Vagina (tissue), 2 donors: ENCODE data around the gene C2CD2. TPM values are rescaled to one million over a fixed set of nuclear protein-coding genes. Genes with fewer than 3 reads are reported as not detected.

Experiments
- DNase-seq, 2 donors: peaks; one replicate each; pipeline ENCODE4 v3.0.0-alpha.2; 2017; ENCODE audit errors: extremely low spot score in 2 of 2
- H3K27ac ChIP-seq: fragments of 200-600 bp; sonication (generic); one replicate; pipeline ENCODE4 v1.5.1; 2019
- H3K27me3 ChIP-seq: fragments of 200-600 bp; sonication (generic); one replicate; pipeline ENCODE4 v1.5.1; 2019
- H3K36me3 ChIP-seq, 2 donors: fragments of 200-600 bp; sonication (generic); one replicate each; pipeline ENCODE4 v1.5.1; 2017 to 2019
- H3K4me1 ChIP-seq: fragments of 200-600 bp; sonication (generic); one replicate; pipeline ENCODE4 v1.5.1; 2019
- H3K4me3 ChIP-seq, 2 donors: fragments of 200-600 bp; sonication (generic); 1 replicate in 1 of 2; 2 replicates in 1 of 2; pipeline ENCODE4 v1.5.1; 2016 to 2019
- H3K9me3 ChIP-seq: fragments of 200-600 bp; sonication (generic); one replicate; pipeline ENCODE4 v1.5.1; 2019
- POLR2A ChIP-seq, 2 donors: fragments of 450-650 bp; IDR thresholded peaks; one replicate each; pipeline ENCODE4 v1.6.1; 2017; ENCODE audit warnings: antibody characterized with exemption in 2 of 2, mild to moderate bottlenecking in 2 of 2, moderate library complexity in 2 of 2
- POLR2AphosphoS5 ChIP-seq, 2 donors: sonication (generic); formaldehyde crosslinking; IDR thresholded peaks; one replicate each; pipeline ENCODE4 v1.9.0; 2017; ENCODE audit warnings: antibody characterized with exemption in 2 of 2, mild to moderate bottlenecking in 2 of 2, low read depth in 1 of 2; ENCODE audit not compliant: insufficient read depth in 1 of 2
- intact Hi-C: fragments of 100-400 bp; cut with DNase I; formaldehyde crosslinking; loops from one replicate; pipeline ENCODE4 v1.15.1; 2023
- total RNA-seq: library from RNA; depleted of rRNA; stranded (reverse); fragments of >200 nt; gene quantifications from one replicate; pipeline ENCODE4 v1.2.3, GENCODE V29; 2016
- TF ChIP-seq, protein P1 (sequence below), 3 experiments: fragments of 450-650 bp in 2 of 3; fragments of 200-600 bp in 1 of 3; sonication (generic) in 1 of 3; IDR thresholded peaks; one replicate each; pipeline ENCODE4 v1.5.1; 2017 to 2019; ENCODE audit warnings: antibody characterized with exemption in 3 of 3, mild to moderate bottlenecking in 2 of 3, moderate library complexity in 2 of 3

C2CD2 gene
- total RNA-seq, 1 donor from 2014 or later: 36.1 TPM

GRCh38 chr21:41864311-41865001 is 89.4 kb downstream of the C2CD2 start:
- Histone ChIP-seq H3K36me3 (no peaks in the 10 kb centered on the region), H3K4me3 (no peak overlapping the region), H3K9me3 (no peaks in the 10 kb centered on the region), H3K4me1 (peaks cover 16% of the 10 kb centered on the region), H3K27ac (no peak overlapping the region), H3K27me3 (no peaks in the 10 kb centered on the region)
- intact Hi-C loops: no loop called here
- TF ChIP-seq POLR2AphosphoS5 (IDR thresholded peaks at IDR 0.05; ENCODE audit: insufficient read depth in 1 of 2, low read depth in 1 of 2) (no peak), POLR2A (IDR thresholded peaks at IDR 0.05) (no peak)
- TF ChIP-seq, protein P1, sequence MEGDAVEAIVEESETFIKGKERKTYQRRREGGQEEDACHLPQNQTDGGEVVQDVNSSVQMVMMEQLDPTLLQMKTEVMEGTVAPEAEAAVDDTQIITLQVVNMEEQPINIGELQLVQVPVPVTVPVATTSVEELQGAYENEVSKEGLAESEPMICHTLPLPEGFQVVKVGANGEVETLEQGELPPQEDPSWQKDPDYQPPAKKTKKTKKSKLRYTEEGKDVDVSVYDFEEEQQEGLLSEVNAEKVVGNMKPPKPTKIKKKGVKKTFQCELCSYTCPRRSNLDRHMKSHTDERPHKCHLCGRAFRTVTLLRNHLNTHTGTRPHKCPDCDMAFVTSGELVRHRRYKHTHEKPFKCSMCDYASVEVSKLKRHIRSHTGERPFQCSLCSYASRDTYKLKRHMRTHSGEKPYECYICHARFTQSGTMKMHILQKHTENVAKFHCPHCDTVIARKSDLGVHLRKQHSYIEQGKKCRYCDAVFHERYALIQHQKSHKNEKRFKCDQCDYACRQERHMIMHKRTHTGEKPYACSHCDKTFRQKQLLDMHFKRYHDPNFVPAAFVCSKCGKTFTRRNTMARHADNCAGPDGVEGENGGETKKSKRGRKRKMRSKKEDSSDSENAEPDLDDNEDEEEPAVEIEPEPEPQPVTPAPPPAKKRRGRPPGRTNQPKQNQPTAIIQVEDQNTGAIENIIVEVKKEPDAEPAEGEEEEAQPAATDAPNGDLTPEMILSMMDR (IDR thresholded peaks at IDR 0.05): no peak
- DNase-seq: no peak

DNA sequence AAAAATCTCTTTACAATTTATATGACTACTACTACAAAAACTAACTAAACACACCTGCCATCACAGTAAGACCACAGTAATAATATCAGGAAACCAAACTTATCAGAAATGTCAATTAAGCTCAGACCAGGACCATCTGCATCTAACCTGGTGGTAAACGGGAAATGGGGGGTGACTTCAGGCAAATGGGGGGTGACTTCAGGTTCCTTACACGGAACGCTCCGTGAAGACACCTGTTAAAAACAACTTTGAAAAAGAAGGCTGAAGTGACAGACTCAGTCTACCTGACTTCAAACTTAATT is 90.4 kb downstream of the C2CD2 start:
- TF ChIP-seq, protein P1 (IDR thresholded peaks at IDR 0.05): no peak
- TF ChIP-seq POLR2AphosphoS5 (IDR thresholded peaks at IDR 0.05; ENCODE audit: insufficient read depth in 1 of 2, low read depth in 1 of 2): no peak
- TF ChIP-seq POLR2A (IDR thresholded peaks at IDR 0.05): no peak
- Histone ChIP-seq H3K9me3 (no peaks in the 10 kb centered on the region), H3K4me1 (peaks cover 16% of the 10 kb centered on the region), H3K27ac (no peak overlapping the region), H3K27me3 (no peaks in the 10 kb centered on the region), H3K4me3 (no peak overlapping the region), H3K36me3 (no peaks in the 10 kb centered on the region)
- intact Hi-C loops: no loop called here
- no peak for DNase-seq

DNA sequence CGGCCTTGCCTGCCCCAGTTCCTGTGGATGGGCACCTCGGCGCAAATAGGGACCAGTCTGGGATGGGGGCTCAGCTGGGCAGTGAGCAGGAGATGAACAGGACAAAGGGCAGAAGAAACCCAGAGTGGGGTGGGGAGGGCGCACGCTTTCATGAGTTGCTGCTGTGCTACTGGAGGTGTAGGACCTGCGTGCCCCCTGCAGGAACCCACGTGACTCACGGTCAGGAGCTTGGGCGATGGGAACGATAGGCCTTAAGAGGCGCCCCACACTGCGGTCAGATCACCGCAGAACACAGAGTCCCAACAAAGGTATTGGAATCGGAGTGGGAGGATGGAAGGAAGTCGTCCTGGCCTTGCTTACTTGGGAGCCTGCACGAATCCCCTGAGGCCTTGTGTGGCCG is 91.8 kb downstream of the C2CD2 start:
- TF ChIP-seq POLR2A (IDR thresholded peaks at IDR 0.05): no peak
- TF ChIP-seq, protein P1 (IDR thresholded peaks at IDR 0.05): no peak
- TF ChIP-seq POLR2AphosphoS5 (IDR thresholded peaks at IDR 0.05; ENCODE audit: insufficient read depth in 1 of 2, low read depth in 1 of 2): no peak
- Histone ChIP-seq H3K9me3 (no peaks in the 10 kb centered on the region), H3K27ac (no peak overlapping the region), H3K36me3 (peaks cover 0 to 11% of the 10 kb centered on the region in 2 donors), H3K27me3 (no peaks in the 10 kb centered on the region), H3K4me1 (peaks cover 11% of the 10 kb centered on the region), H3K4me3 (no peak overlapping the region)
- DNase-seq: no peak
- intact Hi-C loops: no loop called here

GRCh38 chr21:41861255-41861654 is 92.6 kb downstream of the C2CD2 start:
- no peak overlapping the region for H3K4me3 ChIP-seq
- no peak overlapping the region for H3K27ac ChIP-seq
- peaks cover 11% of the 10 kb centered on the region for H3K4me1 ChIP-seq
- TF ChIP-seq, protein P1 (IDR thresholded peaks at IDR 0.05): no peak
- TF ChIP-seq POLR2A (IDR thresholded peaks at IDR 0.05) (no peak), POLR2AphosphoS5 (IDR thresholded peaks at IDR 0.05; ENCODE audit: insufficient read depth in 1 of 2, low read depth in 1 of 2) (no peak)
- no peak for DNase-seq
- H3K27me3 ChIP-seq: no peaks in the 10 kb centered on the region
- H3K36me3 ChIP-seq: peaks cover 0 to 16% of the 10 kb centered on the region in 2 donors
- intact Hi-C loops: no loop called here
- no peaks in the 10 kb centered on the region for H3K9me3 ChIP-seq

- intact Hi-C loops: no loop called here
- Histone ChIP-seq H3K27ac (no peak overlapping the region), H3K4me1 (peaks cover 11% of the 10 kb centered on the region), H3K9me3 (no peaks in the 10 kb centered on the region), H3K27me3 (no peaks in the 10 kb centered on the region), H3K36me3 (peaks cover 0 to 28% of the 10 kb centered on the region in 2 donors), H3K4me3 (no peak overlapping the region)
- TF ChIP-seq POLR2A (IDR thresholded peaks at IDR 0.05) (no peak), POLR2AphosphoS5 (IDR thresholded peaks at IDR 0.05; ENCODE audit: insufficient read depth in 1 of 2, low read depth in 1 of 2) (no peak)
- TF ChIP-seq, protein P1 (IDR thresholded peaks at IDR 0.05): no peak
- no peak for DNase-seq
These were observed 94.4 kb downstream of the C2CD2 start for GRCh38 chr21:41859297-41859980.
